ENCODE data around the gene ZFHX3. TPM values are rescaled to one million over a fixed set of nuclear protein-coding genes. Genes with fewer than 3 reads are reported as not detected.

The ZFHX3 gene
- total RNA-seq, 1 donor from 2014 or later = 40.1 TPM

DNA sequence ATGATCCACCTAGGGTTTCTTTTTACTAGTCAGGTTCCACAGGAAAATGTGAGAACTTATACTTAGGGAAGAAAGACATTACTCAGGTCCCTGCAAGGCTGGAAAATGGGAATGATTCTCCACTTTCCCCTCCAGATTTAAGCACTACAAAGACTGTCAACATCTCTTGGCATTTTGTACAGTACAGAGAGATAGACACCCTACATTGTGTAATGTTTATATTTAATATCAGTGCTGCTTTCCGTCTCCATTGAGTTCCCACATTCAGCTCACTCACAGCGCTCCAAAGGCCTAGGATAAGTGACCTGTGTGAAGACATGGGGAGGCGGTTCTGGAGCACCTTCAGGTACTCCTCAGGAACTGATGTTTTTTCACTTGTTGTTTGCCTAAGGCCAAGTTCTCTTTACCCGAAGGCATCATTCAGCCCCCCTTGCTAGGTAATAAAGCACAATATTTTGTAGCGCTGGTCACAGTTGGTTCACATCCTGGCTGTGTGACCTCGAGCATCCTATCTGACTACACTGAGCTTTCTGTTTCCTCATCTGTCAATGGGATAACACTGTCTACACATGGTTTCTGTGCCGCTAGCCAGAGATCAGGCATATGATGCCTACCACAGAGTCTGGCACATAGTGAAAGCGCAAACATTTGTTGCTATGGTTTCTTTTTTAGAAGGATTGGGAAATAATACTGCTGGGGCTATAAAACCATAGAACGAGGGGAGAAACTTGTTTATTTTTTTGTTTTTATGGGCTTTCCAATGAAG is 226.6 kb downstream of the ZFHX3 start:
- no peaks in the 10 kb centered on the region for H3K27me3 Mint-ChIP-seq (ENCODE audit: low read depth)
- DNase-seq (ENCODE audit: low read depth, low spot score) = no peak

DNA sequence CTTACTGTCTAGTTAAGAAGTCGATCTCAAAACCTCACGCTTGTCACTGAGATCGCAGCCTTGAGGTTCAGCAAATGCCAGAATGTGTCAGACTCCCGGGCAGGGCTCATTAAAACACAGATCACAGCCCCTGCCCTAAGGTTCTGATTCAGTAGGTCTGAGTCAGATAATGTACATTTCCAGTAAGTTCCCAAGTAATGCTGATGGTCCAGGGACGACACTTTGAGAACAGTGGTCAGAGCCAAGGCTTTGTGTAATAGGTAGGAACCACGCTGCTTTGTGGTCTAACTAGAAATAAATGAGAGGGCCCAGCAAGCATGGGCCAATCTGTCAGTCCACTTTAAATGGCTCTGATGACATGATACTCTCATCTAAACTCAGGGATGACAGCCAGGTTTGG is 228.6 kb downstream of the ZFHX3 start:
- Mint-ChIP-seq H3K4me1 (peaks cover 6% of the 10 kb centered on the region), H3K36me3 (ENCODE audit: low read depth) (peaks cover 9% of the 10 kb centered on the region), H3K4me3 (no peak overlapping the region), H3K27ac (ENCODE audit: unreplicated experiment) (no peak overlapping the region), H3K27me3 (ENCODE audit: low read depth) (no peaks in the 10 kb centered on the region), H3K9me3 (no peaks in the 10 kb centered on the region)
- DNase-seq (ENCODE audit: low read depth, low spot score) = no peak
- TF ChIP-seq, protein P1, sequence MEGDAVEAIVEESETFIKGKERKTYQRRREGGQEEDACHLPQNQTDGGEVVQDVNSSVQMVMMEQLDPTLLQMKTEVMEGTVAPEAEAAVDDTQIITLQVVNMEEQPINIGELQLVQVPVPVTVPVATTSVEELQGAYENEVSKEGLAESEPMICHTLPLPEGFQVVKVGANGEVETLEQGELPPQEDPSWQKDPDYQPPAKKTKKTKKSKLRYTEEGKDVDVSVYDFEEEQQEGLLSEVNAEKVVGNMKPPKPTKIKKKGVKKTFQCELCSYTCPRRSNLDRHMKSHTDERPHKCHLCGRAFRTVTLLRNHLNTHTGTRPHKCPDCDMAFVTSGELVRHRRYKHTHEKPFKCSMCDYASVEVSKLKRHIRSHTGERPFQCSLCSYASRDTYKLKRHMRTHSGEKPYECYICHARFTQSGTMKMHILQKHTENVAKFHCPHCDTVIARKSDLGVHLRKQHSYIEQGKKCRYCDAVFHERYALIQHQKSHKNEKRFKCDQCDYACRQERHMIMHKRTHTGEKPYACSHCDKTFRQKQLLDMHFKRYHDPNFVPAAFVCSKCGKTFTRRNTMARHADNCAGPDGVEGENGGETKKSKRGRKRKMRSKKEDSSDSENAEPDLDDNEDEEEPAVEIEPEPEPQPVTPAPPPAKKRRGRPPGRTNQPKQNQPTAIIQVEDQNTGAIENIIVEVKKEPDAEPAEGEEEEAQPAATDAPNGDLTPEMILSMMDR (conservative IDR thresholded peaks at IDR 0.05) = no peak

More for the DNA sequence above, 226.6 kb downstream of the ZFHX3 start:
- TF ChIP-seq, protein P1 (conservative IDR thresholded peaks at IDR 0.05) = no peak
- no peaks in the 10 kb centered on the region for H3K9me3 Mint-ChIP-seq
- H3K27ac Mint-ChIP-seq (ENCODE audit: unreplicated experiment) = no peak overlapping the region
- no peak overlapping the region for H3K4me3 Mint-ChIP-seq
- H3K36me3 Mint-ChIP-seq (ENCODE audit: low read depth) = peaks cover 9% of the 10 kb centered on the region
- H3K4me1 Mint-ChIP-seq = peaks cover 4% of the 10 kb centered on the region

DNA sequence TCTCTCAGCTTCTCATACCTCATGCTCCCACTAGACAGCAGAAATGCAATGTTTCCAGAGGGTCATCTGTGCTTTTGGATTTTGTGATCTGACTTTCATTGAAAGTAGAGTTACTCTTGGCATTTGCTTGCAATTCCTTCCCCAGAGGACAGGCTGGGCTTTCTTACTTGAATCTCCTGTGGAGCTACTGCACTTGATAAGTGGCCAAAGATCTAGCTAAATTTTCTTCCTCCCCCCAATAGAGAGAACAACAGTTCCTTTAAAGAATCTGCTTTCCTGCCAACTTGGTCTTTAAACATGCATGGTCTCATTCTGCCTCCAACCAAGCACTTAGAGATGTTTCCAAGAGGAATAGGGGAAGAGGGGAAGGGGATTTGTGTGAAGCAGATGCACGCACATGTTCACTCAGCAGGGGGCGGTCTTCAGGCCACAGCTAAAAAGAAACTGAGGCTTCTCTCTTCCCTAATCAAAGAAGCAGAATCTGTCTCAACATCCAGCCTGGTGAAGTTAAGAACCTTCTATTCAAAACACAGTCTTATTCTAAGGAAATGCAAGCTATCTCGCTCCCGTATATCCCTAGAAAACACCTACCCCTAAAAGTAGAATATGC is 229.6 kb downstream of the ZFHX3 start:
- TF ChIP-seq, protein P1 (conservative IDR thresholded peaks at IDR 0.05) = peak; percentile 33
- H3K27me3 Mint-ChIP-seq (ENCODE audit: low read depth) = no peaks in the 10 kb centered on the region
- no peak for DNase-seq (ENCODE audit: low read depth, low spot score)
- peaks cover 9% of the 10 kb centered on the region for H3K36me3 Mint-ChIP-seq (ENCODE audit: low read depth)
- peaks cover 16% of the 10 kb centered on the region for H3K4me1 Mint-ChIP-seq
- H3K9me3 Mint-ChIP-seq = no peaks in the 10 kb centered on the region
- no peak overlapping the region for H3K27ac Mint-ChIP-seq (ENCODE audit: unreplicated experiment)
- no peak overlapping the region for H3K4me3 Mint-ChIP-seq

DNA sequence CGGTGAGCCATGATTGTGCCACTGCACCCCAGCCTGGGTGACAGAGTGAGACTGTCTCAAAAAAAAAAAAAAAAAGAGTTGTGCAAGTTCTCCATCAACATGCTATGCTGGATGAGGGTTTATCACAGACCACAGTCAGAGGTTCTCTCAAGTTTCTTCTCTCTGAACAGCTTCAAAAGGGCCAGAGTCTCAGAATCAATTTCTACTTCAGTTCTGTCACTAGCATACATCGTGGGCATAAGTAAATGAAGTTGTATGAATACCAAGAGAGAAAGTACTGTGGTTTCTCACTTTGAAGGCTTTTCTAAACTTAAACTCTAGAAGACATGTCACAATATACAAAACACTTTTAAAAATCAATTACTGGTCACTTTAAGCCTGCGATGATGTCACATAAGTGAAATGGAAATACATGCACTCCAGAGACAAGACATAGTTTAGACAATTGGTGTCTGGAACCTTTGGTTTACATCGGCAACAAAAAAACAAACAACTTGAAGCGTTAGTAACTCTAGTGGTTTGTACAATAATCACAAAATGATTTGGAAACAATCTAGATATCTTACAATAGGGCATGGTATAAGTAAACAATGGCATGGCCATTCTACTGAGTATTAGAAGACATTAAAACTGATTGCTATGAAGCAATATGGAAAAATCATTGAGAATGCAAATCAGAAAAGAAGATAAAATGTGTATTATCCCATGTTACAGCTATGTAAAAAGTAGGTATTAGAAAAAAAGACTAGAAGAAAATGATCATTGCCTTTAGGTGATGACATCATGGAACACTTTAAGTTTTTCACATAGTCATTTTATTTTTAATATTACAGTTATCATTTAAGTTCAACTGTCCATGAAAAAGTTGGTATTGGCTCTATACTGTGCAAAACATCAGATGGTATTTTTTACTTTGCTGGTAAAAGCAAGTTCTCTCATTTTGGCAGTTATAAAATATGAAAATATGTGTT is 232.3 kb downstream of the ZFHX3 start:
- Mint-ChIP-seq H3K9me3 (no peaks in the 10 kb centered on the region), H3K36me3 (ENCODE audit: low read depth) (peaks cover 15% of the 10 kb centered on the region), H3K27me3 (ENCODE audit: low read depth) (no peaks in the 10 kb centered on the region), H3K4me3 (no peak overlapping the region), H3K4me1 (peaks cover 16% of the 10 kb centered on the region), H3K27ac (ENCODE audit: unreplicated experiment) (no peak overlapping the region)
- DNase-seq (ENCODE audit: low read depth, low spot score) = no peak
- TF ChIP-seq, protein P1 (conservative IDR thresholded peaks at IDR 0.05) = no peak

- H3K9me3 Mint-ChIP-seq = no peaks in the 10 kb centered on the region
- DNase-seq (ENCODE audit: low read depth, low spot score) = no peak
- H3K36me3 Mint-ChIP-seq (ENCODE audit: low read depth) = peaks cover 15% of the 10 kb centered on the region
- H3K27ac Mint-ChIP-seq (ENCODE audit: unreplicated experiment) = peak overlapping the region; percentile 45
- H3K4me1 Mint-ChIP-seq = peaks cover 16% of the 10 kb centered on the region
- H3K27me3 Mint-ChIP-seq (ENCODE audit: low read depth) = no peaks in the 10 kb centered on the region
- TF ChIP-seq, protein P1 (conservative IDR thresholded peaks at IDR 0.05) = no peak
- no peak overlapping the region for H3K4me3 Mint-ChIP-seq
Measured at GRCh38 chr16:72814226-72814625, 233.7 kb downstream of the ZFHX3 start.
